ENCODE measurements around the gene FOXE1. TPM values are rescaled to one million over a fixed set of nuclear protein-coding genes. Genes with fewer than 3 reads are reported as not detected.

The FOXE1 gene
- total and polyA plus RNA-seq, 5 experiments from 2014 or later, result not detected

DNA sequence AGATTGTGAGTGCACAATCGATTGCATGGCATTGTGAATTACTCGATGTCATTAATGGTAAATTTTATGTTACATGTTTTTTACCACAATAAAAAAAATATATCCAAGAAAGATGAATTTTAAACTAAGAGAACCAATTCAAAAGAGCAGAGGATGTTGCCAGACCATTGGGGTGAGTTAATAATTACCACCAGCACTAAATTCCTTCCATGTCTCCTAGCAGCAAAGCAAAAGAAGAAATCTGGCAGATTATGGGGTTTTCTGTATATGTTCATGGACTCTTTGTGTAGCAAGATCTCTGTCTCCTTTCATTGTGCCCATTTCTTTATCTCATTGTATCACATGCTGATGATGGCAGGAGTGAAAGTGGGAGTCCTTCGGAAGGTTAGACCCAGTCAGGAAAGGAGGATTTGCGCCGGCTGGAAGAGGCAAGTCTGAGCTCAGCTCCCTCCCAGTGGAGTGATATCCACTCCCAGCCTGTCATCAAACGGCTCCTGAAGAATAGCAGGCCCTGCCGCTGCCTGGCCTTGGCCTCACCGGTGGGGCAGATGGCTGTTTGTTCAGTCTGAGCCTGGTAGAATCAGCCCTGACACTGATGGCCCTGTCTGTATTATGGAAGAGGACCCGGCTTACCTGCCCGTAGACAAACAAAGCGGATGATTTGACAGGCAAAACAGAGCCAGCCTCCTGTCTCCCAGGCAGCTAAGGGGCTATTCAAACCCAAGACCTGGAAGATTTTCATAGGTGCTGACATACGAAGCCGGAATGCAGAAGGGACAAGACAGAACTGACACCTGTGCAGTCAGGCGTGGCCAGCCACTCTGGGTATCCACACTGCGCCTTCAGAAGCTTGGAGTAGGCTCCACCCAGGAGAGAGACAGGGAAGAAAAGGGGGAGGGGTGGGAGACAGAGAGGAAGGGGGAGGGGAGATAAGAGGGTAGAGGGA lies 21.9 kb upstream of the FOXE1 start:
- Mint-ChIP-seq H3K27me3 (peaks cover 11 to 54% (median 23%) of the 10 kb centered on the region in 5 donors), H3K4me1 (no peaks in the 10 kb centered on the region), H3K27ac (peak overlapping the region in 1 of 10 donors; percentile 52), H3K36me3 (peaks cover 0 to 3% (median 0%) of the 10 kb centered on the region in 3 donors), H3K4me3 (no peak overlapping the region), H3K9me3 (peaks cover 0 to 3% (median 0%) of the 10 kb centered on the region in 9 donors)
- DNase-seq (no peak), ATAC-seq (no peak)
- POLR2A ChIA-PET, result no interaction called here

DNA sequence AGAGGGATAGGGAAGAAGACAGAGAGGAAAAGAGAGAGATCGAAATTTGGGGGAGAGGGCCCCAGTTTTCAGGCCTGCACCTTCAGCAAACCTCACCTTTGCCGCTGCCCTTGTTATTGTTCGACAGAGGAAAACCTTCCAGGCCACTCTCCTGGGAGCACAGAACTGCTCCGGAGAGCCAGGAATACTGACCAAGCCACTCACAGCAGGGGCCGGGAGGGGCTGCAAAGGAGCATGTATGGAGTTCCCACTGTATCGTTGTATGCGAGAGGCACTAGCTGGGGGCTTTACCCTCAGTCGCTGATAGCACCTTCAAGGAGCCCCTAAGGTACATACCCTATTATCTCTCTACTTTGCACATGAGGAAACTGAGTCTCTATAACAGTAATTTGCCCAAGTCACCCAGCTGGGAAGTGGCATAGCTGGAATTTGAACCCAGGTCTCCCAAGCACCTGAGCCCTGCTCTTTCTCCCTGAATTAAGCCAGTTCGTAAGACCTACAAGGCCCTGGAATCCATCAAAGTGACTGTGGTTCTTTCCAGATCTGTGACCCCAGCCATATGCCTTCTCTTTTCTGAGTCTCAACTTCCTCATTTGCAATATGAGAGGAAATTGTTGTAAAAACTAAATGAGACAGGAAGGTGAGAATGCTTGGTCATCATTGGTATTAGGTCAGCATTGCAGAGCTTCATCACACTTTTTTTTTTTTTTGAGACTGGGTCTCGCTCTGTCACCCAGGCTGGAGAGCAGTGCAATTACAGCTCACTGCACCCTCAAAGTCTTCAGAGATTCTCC lies 21.0 kb upstream of the FOXE1 start:
- ATAC-seq (no peak), DNase-seq (no peak)
- H3K27ac Mint-ChIP-seq, result no peak overlapping the region
- H3K9me3 Mint-ChIP-seq, result peaks cover 0 to 12% (median 0%) of the 10 kb centered on the region in 9 donors
- H3K27me3 Mint-ChIP-seq, result peaks cover 14 to 58% (median 28%) of the 10 kb centered on the region in 5 donors
- H3K36me3 Mint-ChIP-seq, result peaks cover 0 to 4% (median 0%) of the 10 kb centered on the region in 3 donors
- H3K4me1 Mint-ChIP-seq, result no peaks in the 10 kb centered on the region
- POLR2A ChIA-PET, result no interaction called here
- no peak overlapping the region for H3K4me3 Mint-ChIP-seq

DNA sequence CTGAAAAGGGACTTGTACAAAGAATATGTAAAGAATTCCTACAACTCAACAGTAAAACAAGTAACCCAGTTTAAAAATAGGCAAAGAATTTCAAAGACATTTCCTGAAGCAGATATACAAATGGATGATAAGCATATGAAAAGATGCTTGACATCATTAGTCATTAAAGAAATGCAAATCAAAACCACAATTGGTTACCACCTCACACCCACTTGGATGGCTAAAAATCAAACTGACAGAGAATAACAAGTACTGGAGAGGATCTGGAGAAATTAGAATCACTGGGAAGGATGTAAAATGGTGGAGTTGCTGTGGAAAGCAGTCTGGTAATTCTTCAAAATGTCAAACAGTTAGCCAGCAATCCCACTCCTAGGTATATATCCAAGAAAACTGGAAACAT lies 12.5 kb upstream of the FOXE1 start:
- DNase-seq, result no peak
- ATAC-seq, result no peak
- Mint-ChIP-seq H3K4me1 (no peaks in the 10 kb centered on the region), H3K27ac (no peak overlapping the region), H3K4me3 (no peak overlapping the region), H3K27me3 (peaks cover 45 to 73% (median 61%) of the 10 kb centered on the region in 5 donors), H3K9me3 (peaks cover 0 to 28% (median 0%) of the 10 kb centered on the region in 9 donors), H3K36me3 (peaks cover 0 to 8% (median 4%) of the 10 kb centered on the region in 3 donors)
- POLR2A ChIA-PET, result no interaction called here

DNA sequence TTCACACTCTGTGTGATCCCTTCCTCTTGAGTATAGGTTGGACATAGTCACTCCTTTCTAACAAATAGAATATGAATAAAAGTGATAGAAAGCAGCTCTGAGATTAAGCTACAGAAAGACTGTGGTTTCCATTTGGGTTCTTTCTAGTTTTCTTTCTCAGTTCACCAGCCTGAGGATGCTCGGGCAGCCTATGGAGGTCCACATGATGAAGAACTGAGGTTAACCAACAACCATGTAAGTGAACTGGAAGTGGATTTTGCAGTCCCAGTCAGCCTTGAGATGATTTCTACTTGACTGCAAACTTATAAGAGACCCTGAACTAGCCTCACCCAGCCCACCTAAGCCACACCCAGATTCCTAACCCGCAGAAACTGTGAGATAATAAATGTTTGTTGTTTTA lies 10.1 kb upstream of the FOXE1 start:
- POLR2A ChIA-PET, result interaction anchor here (0.7 kb wide), 1 partner anchor 14 kb away, joined by 3 read pairs; no protein-coding TSS in a partner anchor
- no peak overlapping the region for H3K4me3 Mint-ChIP-seq
- DNase-seq (no peak), ATAC-seq (no peak)
- peaks cover 2 to 8% (median 4%) of the 10 kb centered on the region in 3 donors for H3K36me3 Mint-ChIP-seq
- H3K9me3 Mint-ChIP-seq, result peaks cover 0 to 14% (median 0%) of the 10 kb centered on the region in 9 donors
- H3K27me3 Mint-ChIP-seq, result peaks cover 41 to 73% (median 63%) of the 10 kb centered on the region in 5 donors
- peaks cover 3 to 7% (median 5%) of the 10 kb centered on the region in 4 donors for H3K4me1 Mint-ChIP-seq
- no peak overlapping the region for H3K27ac Mint-ChIP-seq

DNA sequence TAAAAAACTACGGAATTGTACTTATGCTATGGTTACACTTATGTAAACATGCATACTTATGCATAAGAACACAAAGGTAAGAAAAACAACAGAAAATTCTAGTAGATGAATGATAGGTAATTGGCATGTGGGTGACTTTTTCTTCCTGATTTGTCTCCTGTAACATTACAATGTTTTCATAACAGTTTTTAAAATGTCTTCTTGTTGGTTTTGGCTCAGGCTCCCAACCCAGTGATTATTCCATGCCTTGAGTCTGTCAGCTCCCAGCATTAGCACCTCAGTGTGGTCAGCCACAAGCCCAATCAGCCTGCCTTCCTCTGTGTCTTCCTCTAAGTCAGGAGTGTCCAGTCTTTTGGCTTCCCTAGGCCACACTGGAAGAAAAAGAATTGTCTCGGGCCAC lies 7.9 kb upstream of the FOXE1 start:
- Mint-ChIP-seq H3K36me3 (peaks cover 2 to 10% (median 4%) of the 10 kb centered on the region in 3 donors), H3K4me1 (peaks cover 7 to 25% (median 19%) of the 10 kb centered on the region in 4 donors), H3K27me3 (peaks cover 43 to 84% (median 70%) of the 10 kb centered on the region in 5 donors), H3K4me3 (no peak overlapping the region), H3K27ac (no peak overlapping the region), H3K9me3 (peaks cover 0 to 14% (median 0%) of the 10 kb centered on the region in 9 donors)
- DNase-seq (no peak), ATAC-seq (no peak)
- POLR2A ChIA-PET, result no interaction called here

DNA sequence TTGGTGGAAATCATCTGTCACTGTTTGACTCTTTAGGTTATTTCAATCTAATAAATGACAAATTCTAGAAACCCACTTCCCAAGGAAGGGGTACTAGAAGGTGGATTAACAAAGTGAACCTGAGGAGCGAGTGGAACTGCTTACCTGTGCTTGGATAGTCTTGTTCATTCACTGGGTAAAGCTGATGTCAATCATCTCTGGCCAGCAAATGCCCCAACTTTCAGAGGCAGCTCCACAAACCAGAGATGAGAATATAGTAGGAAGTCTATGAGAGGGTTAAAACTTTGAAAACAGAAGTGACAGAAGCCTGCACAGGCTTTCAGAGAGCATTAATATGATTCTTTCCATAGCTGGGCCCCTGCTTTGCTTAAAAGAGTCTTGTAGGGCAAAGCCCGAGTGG lies 7.3 kb upstream of the FOXE1 start:
- peaks cover 2 to 16% (median 4%) of the 10 kb centered on the region in 3 donors for H3K36me3 Mint-ChIP-seq
- peaks cover 0 to 19% (median 0%) of the 10 kb centered on the region in 9 donors for H3K9me3 Mint-ChIP-seq
- no peak for ATAC-seq
- peaks cover 7 to 25% (median 19%) of the 10 kb centered on the region in 4 donors for H3K4me1 Mint-ChIP-seq
- DNase-seq, result no peak
- POLR2A ChIA-PET, result no interaction called here
- H3K27me3 Mint-ChIP-seq, result peaks cover 42 to 84% (median 70%) of the 10 kb centered on the region in 5 donors
- no peak overlapping the region for H3K4me3 Mint-ChIP-seq
- no peak overlapping the region for H3K27ac Mint-ChIP-seq

DNA sequence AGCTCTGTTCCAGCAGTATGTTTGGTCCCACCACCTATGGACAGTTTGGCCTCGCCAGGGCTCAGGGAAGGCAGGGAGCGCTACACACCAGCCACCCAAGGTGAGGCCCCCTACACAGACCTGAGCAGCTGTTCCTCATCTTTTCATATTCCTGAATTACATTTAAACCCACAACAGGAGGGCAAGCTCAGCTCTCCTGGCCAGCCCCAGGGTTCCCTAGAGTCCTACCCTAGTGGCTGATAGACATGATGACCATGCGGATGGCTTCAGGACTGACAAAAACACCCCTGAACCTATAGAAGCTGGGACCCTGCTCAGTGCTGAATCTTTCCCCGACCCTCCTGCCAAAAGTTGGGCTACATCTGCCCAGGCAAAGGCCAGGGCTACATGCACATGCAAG lies 6.7 kb upstream of the FOXE1 start:
- DNase-seq, result no peak
- Mint-ChIP-seq H3K36me3 (peaks cover 2 to 16% (median 7%) of the 10 kb centered on the region in 3 donors), H3K4me1 (peaks cover 7 to 25% (median 19%) of the 10 kb centered on the region in 4 donors), H3K27me3 (peaks cover 42 to 84% (median 68%) of the 10 kb centered on the region in 5 donors), H3K9me3 (peaks cover 0 to 17% (median 0%) of the 10 kb centered on the region in 9 donors), H3K27ac (peak overlapping the region in 1 of 10 donors; percentile 60), H3K4me3 (no peak overlapping the region)
- no peak for ATAC-seq
- POLR2A ChIA-PET, result no interaction called here

DNA sequence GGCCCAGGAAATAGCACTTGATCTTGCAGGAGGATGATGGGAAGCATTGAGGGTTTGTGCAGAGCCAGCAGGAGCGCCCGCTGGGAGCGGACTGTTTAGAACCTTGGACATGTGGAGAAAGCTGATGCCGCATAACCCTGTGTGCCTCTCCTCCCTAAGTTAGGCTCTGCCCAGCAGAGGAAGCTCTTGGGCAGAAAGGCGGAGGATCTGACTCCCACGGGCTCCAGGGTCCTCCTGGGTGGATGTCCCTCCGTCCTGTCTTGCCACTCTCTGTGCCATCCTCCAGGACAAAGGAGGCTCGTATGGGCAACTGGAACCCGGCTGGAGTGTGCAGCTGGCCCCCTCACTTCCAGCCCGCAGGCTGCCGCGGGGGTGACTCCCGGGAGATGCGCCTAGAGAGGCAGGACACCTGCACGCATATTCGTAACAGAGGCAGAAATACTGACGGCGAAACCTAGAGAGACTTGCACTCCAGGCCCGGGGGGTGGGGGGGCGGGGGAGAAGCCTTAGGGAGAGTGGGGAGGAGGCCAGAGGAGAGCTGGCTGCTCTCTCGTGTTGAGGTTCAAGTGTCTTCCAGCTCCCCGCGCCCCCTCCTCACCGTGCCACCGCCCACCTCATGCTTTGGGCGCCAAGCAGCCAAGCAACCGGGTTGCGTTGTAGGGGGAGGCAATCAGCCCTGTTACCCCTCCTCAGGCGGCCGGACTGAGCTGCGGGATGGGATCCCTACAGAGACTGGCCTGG lies 5.4 kb upstream of the FOXE1 start:
- no peak overlapping the region for H3K27ac Mint-ChIP-seq
- ATAC-seq, result no peak
- peaks cover 2 to 16% (median 7%) of the 10 kb centered on the region in 3 donors for H3K36me3 Mint-ChIP-seq
- POLR2A ChIA-PET, result interaction anchor here (0.6 kb wide), 1 partner anchor 221 kb away, joined by 5 read pairs; no protein-coding TSS in a partner anchor
- peaks cover 11 to 32% (median 25%) of the 10 kb centered on the region in 4 donors for H3K4me1 Mint-ChIP-seq
- H3K27me3 Mint-ChIP-seq, result peaks cover 46 to 85% (median 68%) of the 10 kb centered on the region in 5 donors
- DNase-seq, result no peak
- peak overlapping the region in 9 of 10 donors; percentile 17 to 78 (median 46) for H3K4me3 Mint-ChIP-seq
- peaks cover 0 to 13% (median 0%) of the 10 kb centered on the region in 9 donors for H3K9me3 Mint-ChIP-seq

DNA sequence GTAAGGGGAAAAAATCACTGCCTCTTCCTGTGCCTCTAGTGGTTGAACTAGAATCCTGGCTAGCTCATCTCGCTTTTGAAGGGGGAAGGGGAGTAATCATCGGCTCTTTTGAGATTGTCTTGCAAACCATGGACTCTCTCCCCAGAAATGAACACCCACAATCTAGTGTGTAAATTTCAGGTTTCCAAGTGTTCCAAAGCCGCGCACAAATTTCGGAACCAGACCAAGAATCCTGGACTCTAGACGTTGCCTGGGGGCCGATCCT lies 4.9 kb upstream of the FOXE1 start:
- ATAC-seq (peak in 1 of 2 donors; percentile 13), DNase-seq (no peak)
- Mint-ChIP-seq H3K4me1 (peaks cover 11 to 32% (median 26%) of the 10 kb centered on the region in 4 donors), H3K27ac (no peak overlapping the region), H3K4me3 (peak overlapping the region; percentile 15 to 78 (median 46)), H3K36me3 (peaks cover under 1 to 13% (median 7%) of the 10 kb centered on the region in 3 donors), H3K27me3 (peaks cover 41 to 85% (median 63%) of the 10 kb centered on the region in 5 donors), H3K9me3 (peaks cover 0 to 8% (median 0%) of the 10 kb centered on the region in 9 donors)
- POLR2A ChIA-PET, result no interaction called here

DNA sequence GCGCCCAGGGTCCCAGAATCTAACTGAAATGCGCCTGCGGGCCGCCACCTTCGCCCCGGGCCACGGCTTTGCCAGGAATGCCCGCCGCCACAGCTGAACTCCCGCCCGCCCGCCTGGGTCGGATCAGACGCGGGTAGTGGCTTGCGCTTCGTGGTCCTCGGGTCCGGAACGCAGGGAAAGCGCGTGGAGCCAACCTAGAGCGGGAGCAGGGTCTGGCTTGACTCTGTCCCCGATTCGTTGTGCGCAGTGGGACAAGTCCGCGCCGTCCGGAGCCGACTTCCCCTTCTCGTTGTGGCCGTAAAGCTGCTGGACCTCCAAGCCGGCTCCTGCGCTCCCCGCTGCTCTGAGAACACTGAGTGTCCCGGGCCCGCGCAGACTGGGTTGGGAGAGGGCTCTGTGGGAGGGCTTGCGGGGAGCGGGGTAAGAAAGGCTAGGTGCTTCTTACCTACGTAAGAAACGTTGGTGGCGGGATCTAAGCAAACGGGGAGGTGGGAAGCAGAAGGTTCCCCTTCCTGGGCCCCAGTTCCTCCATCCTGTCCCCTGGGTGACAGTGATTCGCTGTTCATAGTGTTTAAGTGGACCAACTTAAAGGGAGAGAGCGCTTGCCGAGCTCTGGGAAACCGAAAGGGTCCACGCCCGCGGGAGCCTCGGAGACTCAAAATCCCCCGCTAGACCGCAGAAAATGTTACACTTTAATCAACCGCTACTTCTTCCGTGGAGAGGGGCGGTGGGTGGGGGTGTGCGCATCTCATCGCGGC lies 4.4 kb upstream of the FOXE1 start:
- H3K27ac Mint-ChIP-seq, result peak overlapping the region in 2 of 10 donors; percentile 4 to 15
- H3K36me3 Mint-ChIP-seq, result peaks cover 0 to 12% (median 7%) of the 10 kb centered on the region in 3 donors
- DNase-seq (peak in 3 of 10 donors; percentile 24 to 31 (median 28)), ATAC-seq (peak; percentile 38 to 57)
- H3K4me3 Mint-ChIP-seq, result peak overlapping the region; percentile 65 to 83 (median 74)
- peaks cover 38 to 82% (median 59%) of the 10 kb centered on the region in 5 donors for H3K27me3 Mint-ChIP-seq
- H3K9me3 Mint-ChIP-seq, result peaks cover 0 to 5% (median 0%) of the 10 kb centered on the region in 9 donors
- POLR2A ChIA-PET, result no interaction called here
- H3K4me1 Mint-ChIP-seq, result peaks cover 11 to 32% (median 27%) of the 10 kb centered on the region in 4 donors

DNA sequence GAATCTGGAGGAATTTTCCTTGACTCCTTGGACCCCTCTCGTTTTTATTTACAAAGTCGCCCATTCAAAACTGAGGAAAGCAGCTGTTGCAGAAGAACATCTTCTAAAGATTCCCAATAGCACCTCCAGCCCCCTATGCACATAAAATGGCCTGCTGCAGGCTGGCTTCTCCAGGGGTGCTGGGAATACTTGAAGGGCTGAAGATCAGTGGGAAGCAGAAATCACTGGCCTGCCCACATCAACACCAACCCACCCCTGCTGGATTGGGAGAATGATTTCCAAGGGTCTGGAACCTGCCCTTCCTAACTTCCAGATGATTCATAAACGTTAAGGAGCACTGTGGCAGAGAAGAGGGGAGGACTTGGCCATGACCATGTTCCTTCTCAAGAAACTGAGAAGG lies 3.0 kb upstream of the FOXE1 start:
- no peak overlapping the region for H3K27ac Mint-ChIP-seq
- DNase-seq (no peak), ATAC-seq (no peak)
- peaks cover 14 to 37% (median 31%) of the 10 kb centered on the region in 4 donors for H3K4me1 Mint-ChIP-seq
- peak overlapping the region in 4 of 10 donors; percentile 15 to 76 (median 41) for H3K4me3 Mint-ChIP-seq
- peaks cover 0 to 7% (median 0%) of the 10 kb centered on the region in 9 donors for H3K9me3 Mint-ChIP-seq
- POLR2A ChIA-PET, result no interaction called here
- H3K36me3 Mint-ChIP-seq, result peaks cover 0 to 12% (median 7%) of the 10 kb centered on the region in 3 donors
- peaks cover 39 to 81% (median 60%) of the 10 kb centered on the region in 5 donors for H3K27me3 Mint-ChIP-seq
